ENCODE results near the gene HSPA14.
A peak's percentile ranks its signal among the peaks of the same experiment; 100 is the strongest.
"Not testable (repeated sequence)": the region's sequence is repeated elsewhere in the genome, so short reads cannot be mapped to it uniquely, and the experiment has no call there.

HSPA14 gene

DNA sequence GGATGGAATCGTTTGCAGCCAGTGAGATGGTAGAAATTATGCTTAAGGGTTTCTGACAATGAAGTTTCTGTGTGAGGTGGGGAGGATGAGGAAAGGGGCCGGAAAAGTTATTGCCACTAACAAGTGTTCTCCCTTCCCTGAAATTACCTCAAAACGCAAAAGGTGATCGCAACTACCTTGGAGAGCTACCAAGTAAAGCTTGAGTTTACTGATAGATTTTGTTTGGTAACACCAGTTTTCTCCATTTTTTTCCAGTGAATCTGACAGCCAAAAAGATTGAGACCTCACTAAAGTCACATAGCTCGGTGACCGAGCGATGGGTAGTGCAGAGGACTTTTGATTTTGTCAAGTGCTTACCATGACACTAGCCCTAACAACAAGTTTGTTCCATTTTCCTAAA is 42.1 kb downstream of the HSPA14 start:
- DNase-seq (ENCODE audit: low read depth) = no peak

DNA sequence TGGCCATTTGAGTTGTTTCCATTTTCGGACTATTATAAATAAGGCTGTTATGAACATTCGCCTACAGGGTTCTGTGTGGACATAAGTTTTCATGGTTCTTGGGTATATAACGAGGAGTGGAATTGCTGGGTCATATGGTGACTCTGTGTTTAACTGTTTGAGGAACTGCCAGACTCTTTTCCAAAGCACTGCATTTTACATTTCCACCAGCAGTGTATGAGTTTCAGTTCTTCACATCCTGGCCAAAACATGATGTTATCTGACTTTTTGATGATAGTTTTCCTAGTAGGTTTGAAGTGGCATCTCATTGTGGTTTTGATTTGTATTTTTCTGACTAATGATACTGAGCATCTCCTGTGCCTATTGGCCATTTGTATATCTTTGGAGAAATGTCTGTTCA is 46.0 kb downstream of the HSPA14 start:
- no peak for DNase-seq (ENCODE audit: low read depth)

DNA sequence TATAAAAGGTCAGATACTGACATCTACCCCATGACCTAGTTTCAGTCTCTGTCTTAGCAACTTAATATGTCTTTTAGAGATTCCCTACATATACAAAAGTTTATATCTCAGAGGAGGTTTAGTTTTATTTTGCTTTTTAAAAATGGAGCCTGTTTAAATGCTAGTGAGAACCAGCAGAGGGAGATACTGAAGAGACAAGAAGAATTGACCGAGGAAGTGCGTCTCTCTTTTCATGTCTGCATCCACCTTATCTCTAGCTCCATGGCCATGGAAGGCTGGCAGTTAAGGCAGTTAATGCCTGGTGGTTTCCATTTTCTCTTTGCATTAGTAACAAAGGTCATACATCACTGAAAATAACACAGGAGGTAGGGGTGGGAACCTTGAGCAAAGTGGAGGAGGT is 51.2 kb downstream of the HSPA14 start:
- DNase-seq (ENCODE audit: low read depth) = no peak

DNA sequence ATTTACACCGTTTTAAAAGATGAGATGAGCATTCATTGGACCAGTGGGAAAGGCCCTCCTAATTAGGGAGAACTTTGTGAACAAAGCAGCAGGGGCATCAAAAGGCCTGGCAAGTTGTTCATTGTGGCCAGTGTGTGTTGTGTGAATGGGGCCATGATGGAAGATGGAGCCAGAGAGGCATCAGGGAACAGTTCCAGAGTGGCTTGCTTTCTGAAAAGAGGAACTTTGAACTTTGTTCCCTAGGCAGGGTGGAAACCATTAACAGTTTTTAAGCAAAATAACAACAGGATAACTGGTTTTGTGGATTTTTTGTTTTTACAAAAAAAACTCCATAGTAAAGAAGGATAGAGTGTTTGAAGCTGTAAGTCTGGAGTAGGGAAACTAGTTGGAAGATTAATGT is 53.0 kb downstream of the HSPA14 start:
- DNase-seq (ENCODE audit: low read depth) = no peak

DNA sequence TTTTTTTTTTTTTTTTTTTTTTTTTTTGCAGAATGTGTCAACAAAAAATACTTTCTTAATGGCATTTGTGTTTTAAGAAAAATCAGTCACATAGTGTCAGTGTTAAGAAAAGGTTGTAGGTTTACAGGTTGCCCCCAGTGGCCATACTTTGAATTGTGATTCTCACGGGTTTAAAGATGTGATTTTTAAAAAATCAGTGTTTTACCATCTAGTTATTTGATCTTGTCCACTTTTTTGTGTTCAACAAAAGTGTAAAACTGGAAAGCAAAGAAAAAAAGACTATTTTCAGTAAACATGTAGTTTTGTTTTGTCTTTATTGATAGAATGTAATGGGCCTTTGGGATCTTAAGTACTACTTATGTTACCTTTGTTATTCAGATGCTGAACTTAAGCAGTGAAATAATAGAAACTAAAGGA is 66.2 kb downstream of the HSPA14 start:
- DNase-seq (ENCODE audit: low read depth) = peak; percentile 8

DNA sequence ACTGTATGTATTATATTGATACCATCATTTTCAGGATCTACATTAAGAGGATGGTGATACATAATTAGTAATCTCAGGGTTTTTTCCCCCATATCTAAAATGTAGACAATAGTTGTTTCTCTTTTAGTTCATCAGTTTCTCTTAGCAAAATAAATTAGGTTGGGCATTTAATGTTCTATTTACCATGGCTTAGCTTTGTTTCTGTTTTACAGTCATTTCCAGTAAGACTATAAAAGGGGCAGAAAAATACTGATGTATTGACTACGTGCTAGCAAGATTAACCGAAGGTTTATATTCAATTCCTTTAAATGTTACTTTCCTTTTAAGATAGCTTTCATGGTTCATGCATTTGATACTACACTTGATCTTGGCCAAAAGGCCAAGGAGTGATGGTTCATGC is 66.8 kb downstream of the HSPA14 start:
- DNase-seq (ENCODE audit: low read depth) = no peak

DNA sequence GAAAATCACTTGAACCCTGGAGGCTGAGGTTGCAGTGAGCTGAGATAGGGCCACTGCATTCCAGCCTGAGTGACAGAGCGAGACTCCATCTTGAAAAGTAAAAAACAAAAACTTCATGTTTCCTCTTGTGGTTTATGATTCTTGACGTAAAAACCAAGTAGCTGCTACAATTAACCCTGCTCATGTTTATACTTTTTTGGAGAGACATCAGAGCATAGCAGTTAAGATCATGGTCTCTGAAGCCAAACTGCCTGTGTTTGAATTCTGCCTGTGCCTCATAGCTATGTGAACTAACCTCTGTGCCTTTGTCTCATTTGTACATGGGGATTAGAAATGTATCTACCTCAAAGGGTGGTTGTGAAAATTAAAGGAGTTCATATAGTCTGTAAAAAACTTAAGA is 67.8 kb downstream of the HSPA14 start:
- DNase-seq (ENCODE audit: low read depth) = no peak

DNA sequence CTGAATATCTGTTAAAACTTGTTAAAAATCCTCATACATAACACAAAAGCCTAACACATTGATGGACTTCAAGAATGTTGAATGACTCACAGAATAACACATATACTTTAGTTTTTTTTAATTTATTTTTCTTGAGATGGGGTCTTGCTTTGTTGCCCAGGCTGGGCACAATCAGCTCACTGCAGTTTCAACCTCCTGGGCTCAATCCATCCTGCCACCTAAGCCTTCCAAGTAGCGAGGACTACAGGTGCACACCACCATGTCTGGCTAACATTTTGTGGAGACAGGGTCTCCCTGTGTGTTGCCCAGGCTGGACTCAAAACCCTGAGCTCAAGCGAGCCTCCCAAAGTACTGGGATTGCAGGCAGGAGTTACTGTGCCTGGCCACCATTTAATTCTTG is 68.7 kb downstream of the HSPA14 start:
- no peak for DNase-seq (ENCODE audit: low read depth)

DNA sequence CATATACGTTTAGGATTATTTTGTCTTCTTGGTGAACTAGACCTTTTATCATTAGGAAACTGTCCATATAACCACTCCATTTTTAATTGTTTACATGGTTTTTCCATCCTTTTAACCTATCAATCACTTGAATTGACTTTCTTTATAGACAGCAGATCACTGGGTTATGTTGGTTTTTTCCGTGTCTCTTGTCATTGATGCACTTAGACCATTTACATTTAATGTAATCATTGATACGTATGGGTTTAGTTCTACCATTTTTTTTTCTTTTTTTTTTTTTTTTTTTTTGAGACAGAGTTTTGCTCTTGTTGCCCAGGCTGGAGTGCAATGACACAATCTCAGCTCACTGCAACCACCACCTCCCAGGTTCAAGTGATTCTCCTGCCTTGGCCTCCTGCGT is 69.5 kb downstream of the HSPA14 start:
- DNase-seq (ENCODE audit: low read depth) = not testable (repeated sequence)

DNA sequence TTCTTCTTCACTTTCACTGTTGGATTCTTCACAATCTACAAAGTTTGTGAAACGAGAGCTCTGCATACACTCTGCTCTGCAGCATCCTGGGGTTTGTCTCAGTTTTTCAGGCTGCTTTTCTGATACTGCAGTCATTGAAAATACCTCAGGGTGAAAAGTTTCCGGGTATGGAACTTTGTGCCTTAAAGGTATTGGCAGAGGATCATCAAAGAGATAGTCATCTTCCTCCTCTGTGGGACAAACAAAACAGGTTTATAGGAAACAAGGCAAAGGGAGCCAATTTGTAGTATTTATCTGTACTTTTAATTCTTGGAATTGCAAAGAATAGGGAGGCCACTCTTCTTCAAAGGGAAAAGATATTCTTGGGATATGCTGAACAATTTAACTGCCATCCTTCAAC is 71.0 kb downstream of the HSPA14 start:
- DNase-seq (ENCODE audit: low read depth) = no peak

DNA sequence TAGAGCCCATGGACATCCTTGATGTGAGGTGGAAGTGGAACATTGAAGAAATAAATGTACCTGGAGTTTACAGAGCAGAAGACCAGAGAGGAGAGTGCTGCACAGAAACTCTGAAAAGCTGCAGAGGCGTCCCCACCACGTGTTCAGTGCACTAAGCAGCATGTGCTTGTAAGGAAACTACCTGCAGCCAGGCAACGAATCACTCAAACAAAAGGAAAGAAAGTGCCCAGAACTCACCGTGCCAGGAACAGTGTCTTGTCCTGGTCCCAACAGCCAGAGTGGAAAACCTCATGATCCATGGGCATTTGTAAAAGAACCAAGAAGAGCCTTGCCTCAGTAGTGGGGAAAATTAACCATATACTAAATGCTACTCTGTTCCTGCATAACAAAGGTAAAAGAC is 72.8 kb downstream of the HSPA14 start:
- DNase-seq (ENCODE audit: low read depth) = no peak

DNA sequence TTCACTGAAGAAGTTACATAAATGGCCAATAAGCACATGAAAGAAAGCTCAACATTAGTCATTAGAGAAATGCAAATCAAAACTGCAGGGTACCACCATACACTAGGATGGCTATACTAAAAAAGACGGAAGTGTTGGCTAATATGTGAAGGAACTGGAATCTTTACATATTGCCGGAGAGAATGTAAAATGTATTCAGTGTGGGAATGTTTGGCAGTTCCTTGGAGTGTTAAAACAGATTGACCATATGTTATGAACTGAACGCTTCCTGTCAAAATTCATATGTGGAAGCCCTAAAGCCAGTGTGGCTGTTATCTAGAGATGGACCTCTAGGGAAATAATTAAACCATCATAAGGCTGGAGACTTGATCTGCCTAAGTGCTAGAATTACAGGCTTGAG is 73.7 kb downstream of the HSPA14 start:
- DNase-seq (ENCODE audit: low read depth) = no peak

DNA sequence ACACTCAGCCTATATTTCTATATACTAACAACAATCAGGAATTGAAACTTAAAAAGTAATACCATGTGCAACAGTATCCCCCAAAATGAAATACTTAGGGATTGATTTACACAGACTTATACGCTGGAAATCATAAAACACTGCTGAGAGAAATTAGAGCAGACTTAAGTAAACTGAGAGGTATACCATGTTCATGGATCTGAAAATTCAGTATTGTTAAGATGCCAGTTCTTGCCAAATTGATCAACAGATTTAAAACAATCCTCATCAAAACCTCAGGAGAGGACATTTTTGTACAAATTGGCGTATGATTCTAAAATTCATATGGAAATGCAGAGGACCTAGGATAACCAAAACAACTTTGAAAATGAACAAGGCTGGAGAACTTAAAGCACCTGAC is 78.5 kb downstream of the HSPA14 start:
- no peak for DNase-seq (ENCODE audit: low read depth)

DNA sequence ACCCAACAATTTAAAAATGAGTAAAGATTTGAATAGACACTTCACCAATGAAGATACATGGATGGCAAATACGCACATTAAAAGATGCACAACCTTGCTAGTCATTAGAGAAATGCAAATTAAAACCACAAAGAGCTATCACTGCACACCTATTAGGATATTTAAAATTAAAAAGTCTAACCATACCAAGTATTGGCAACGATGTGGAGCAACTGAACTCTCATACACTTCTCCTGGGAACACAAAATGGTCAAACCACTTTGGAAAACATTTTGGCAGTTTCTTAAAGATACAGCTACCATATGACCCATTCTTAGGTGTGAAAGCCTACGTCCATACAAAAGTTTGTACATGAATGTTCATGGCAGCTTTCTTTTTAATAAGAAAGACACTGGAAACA is 79.7 kb downstream of the HSPA14 start:
- DNase-seq (ENCODE audit: low read depth) = no peak

DNA sequence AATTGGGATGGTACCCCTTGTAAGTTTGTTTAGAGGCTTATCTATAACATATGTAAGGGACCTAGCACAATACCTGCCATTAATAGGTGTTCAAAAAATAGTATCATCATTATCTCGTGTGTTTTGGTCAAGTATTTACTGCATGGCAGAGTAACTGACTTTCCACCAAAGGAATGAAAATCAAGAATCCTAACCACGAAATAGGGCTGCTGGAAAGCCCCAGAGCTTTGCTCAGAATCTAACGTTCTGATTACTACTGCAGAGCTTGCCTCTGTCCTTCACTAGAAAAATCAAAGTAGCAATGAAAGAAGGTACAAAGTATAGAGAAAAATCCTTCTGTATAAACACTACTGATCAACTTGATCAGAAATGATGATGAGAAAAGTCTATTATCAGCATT is 80.9 kb downstream of the HSPA14 start:
- DNase-seq (ENCODE audit: low read depth) = no peak
